MM.1S (cell line): ENCODE results near the gene PLEKHA5.

Experiments
- DNase-seq: peaks from one replicate; pipeline ENCODE4 v3.0.0-alpha.2; 2015
- H2AFZ ChIP-seq: fragments of 300-600 bp; sonication (generic); 2 replicates; pipeline ENCODE4 v1.6.0; 2016; ENCODE audit warnings: antibody characterized with exemption, low read length
- H3F3A ChIP-seq: fragments of 300-600 bp; sonication (generic); 2 replicates; pipeline ENCODE4 v1.6.1; 2016; ENCODE audit warnings: mild to moderate bottlenecking, antibody characterized with exemption, low read length, moderate library complexity, mixed read lengths; ENCODE audit not compliant: insufficient read depth
- H3K27ac ChIP-seq: fragments of 300-600 bp; sonication (generic); 2 replicates; pipeline ENCODE4 v1.5.1; 2016; ENCODE audit warnings: mild to moderate bottlenecking, low read length
- H3K27me3 ChIP-seq: fragments of 300-600 bp; sonication (generic); replicated peaks from 2 replicates; pipeline ENCODE4 v1.6.0; 2016; ENCODE audit warnings: low read length; ENCODE audit not compliant: insufficient read depth
- H3K36me3 ChIP-seq: fragments of 300-600 bp; sonication (generic); replicated peaks from 2 replicates; pipeline ENCODE4 v1.6.1; 2016; ENCODE audit warnings: mild to moderate bottlenecking, low read length, mixed read lengths; ENCODE audit not compliant: insufficient read depth
- H3K4me1 ChIP-seq: fragments of 300-600 bp; sonication (generic); 2 replicates; pipeline ENCODE4 v1.6.1; 2016; ENCODE audit warnings: low read length, mixed read lengths
- H3K4me2 ChIP-seq: fragments of 300-600 bp; sonication (generic); 2 replicates; pipeline ENCODE4 v1.6.0; 2016; ENCODE audit warnings: low read depth, low read length
- H3K4me3 ChIP-seq: fragments of 300-600 bp; sonication (generic); 2 replicates; pipeline ENCODE4 v1.5.1; 2016; ENCODE audit warnings: low read length, mixed read lengths
- H3K79me2 ChIP-seq: fragments of 300-600 bp; sonication (generic); 2 replicates; pipeline ENCODE4 v1.6.1; 2016; ENCODE audit warnings: mixed run types, low read length, mixed read lengths
- H3K9ac ChIP-seq: fragments of 300-600 bp; sonication (generic); 2 replicates; pipeline ENCODE4 v1.6.1; 2016; ENCODE audit warnings: low read length, mixed read lengths
- H3K9me2 ChIP-seq: fragments of 300-600 bp; sonication (generic); replicated peaks from 2 replicates; pipeline ENCODE4 v1.6.1; 2016; ENCODE audit warnings: mild to moderate bottlenecking, low read length, mixed read lengths; ENCODE audit not compliant: insufficient read depth
- H3K9me3 ChIP-seq: fragments of 300-600 bp; sonication (generic); replicated peaks from 2 replicates; pipeline ENCODE4 v1.6.1; 2016; ENCODE audit warnings: mild to moderate bottlenecking, low read length, mixed read lengths; ENCODE audit not compliant: insufficient read depth
- H4K20me1 ChIP-seq: fragments of 300-600 bp; sonication (generic); 2 replicates; pipeline ENCODE4 v1.6.1; 2016; ENCODE audit warnings: mild to moderate bottlenecking, low read length, moderate library complexity, mixed read lengths; ENCODE audit not compliant: insufficient read depth
- CTCF ChIP-seq: fragments of 300-600 bp; sonication (generic); IDR thresholded peaks from 2 replicates; pipeline ENCODE4 v1.5.1; 2016; ENCODE audit warnings: antibody characterized with exemption, low read length, mixed read lengths
- EZH2 ChIP-seq: fragments of 300-600 bp; sonication (generic); optimal IDR thresholded peaks from 2 replicates; pipeline ENCODE3; 2017; ENCODE audit warnings: low read depth, mild to moderate bottlenecking, antibody characterized with exemption, low read length, mixed read lengths
- EZH2phosphoT487 ChIP-seq: fragments of 300-600 bp; sonication (generic); IDR thresholded peaks from 2 replicates; pipeline ENCODE4 v1.6.1; 2018; ENCODE audit warnings: antibody characterized with exemption, low read length

PLEKHA5 gene

GRCh38 chr12:19196959-19197630, 67.6 kb downstream of the PLEKHA5 start:
- no peak overlapping the region for H3K9ac ChIP-seq
- no peaks in the 10 kb centered on the region for H3K27me3 ChIP-seq
- no peaks in the 10 kb centered on the region for H3K79me2 ChIP-seq
- no peak overlapping the region for H3K4me2 ChIP-seq
- DNase-seq: no peak
- no peak overlapping the region for H2AFZ ChIP-seq
- TF ChIP-seq EZH2: no peak
- no peak for TF ChIP-seq EZH2phosphoT487
- no peak for TF ChIP-seq CTCF
- no peak overlapping the region for H3K4me3 ChIP-seq
- H3K9me3 ChIP-seq: no peaks in the 10 kb centered on the region
- no peaks in the 10 kb centered on the region for H3F3A ChIP-seq
- no peaks in the 10 kb centered on the region for H3K9me2 ChIP-seq
- no peaks in the 10 kb centered on the region for H3K36me3 ChIP-seq
- no peak overlapping the region for H3K27ac ChIP-seq
- no peaks in the 10 kb centered on the region for H3K4me1 ChIP-seq
- H4K20me1 ChIP-seq: no peaks in the 10 kb centered on the region

GRCh38 chr12:19198272-19198671, 68.7 kb downstream of the PLEKHA5 start:
- TF ChIP-seq CTCF: no peak
- TF ChIP-seq EZH2phosphoT487: no peak
- no peak for TF ChIP-seq EZH2
- DNase-seq: no peak
- no peak overlapping the region for H3K4me2 ChIP-seq

GRCh38 chr12:19199332-19199731, 69.8 kb downstream of the PLEKHA5 start:
- Histone ChIP-seq H3K79me2 (no peaks in the 10 kb centered on the region), H3K9ac (no peak overlapping the region), H3K4me1 (no peaks in the 10 kb centered on the region), H3K9me3 (no peaks in the 10 kb centered on the region), H3K4me3 (no peak overlapping the region), H3K27ac (no peak overlapping the region), H3F3A (no peaks in the 10 kb centered on the region), H4K20me1 (no peaks in the 10 kb centered on the region), H3K4me2 (no peak overlapping the region), H3K9me2 (no peaks in the 10 kb centered on the region), H3K36me3 (no peaks in the 10 kb centered on the region), H3K27me3 (no peaks in the 10 kb centered on the region), H2AFZ (no peak overlapping the region)
- TF ChIP-seq EZH2phosphoT487 (no peak), EZH2 (no peak), CTCF (no peak)
- DNase-seq: no peak

More at GRCh38 chr12:19198272-19198671, 68.7 kb downstream of the PLEKHA5 start:
- Histone ChIP-seq H3K36me3 (no peaks in the 10 kb centered on the region), H3K79me2 (no peaks in the 10 kb centered on the region), H3K4me3 (no peak overlapping the region), H3K9ac (no peak overlapping the region), H3K27ac (no peak overlapping the region), H3K4me1 (no peaks in the 10 kb centered on the region), H3F3A (no peaks in the 10 kb centered on the region), H3K27me3 (no peaks in the 10 kb centered on the region), H2AFZ (no peak overlapping the region), H4K20me1 (no peaks in the 10 kb centered on the region), H3K9me2 (no peaks in the 10 kb centered on the region), H3K9me3 (no peaks in the 10 kb centered on the region)
